22Rv1 (cell line): ENCODE data around the gene RANBP1.

Experiments used
- ZFX ChIP-seq: fragments of 450-650 bp; IDR thresholded peaks from 2 replicates; pipeline ENCODE4 v1.6.1; 2017; ENCODE audit warnings: antibody characterized with exemption, borderline replicate concordance
- TF ChIP-seq, protein P1 (sequence below): fragments of 450-650 bp; IDR thresholded peaks from 2 replicates; pipeline ENCODE4 v1.5.1; 2017; ENCODE audit warnings: mild to moderate bottlenecking

DNA sequence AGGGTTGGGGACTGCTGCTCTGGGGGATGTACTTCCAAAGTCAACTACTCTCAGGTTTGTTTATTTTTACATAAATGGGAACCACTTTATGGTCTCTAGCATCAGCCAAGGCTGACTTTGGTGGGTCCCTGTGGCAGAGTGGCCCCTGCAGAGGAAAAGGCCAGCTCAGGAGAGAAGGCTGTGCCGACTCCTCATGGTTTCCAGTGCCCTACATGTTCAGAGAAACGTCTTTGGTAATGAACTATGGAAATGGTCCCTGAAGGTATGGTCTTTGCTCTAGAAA lies 12.7 kb downstream of the RANBP1 start:
- TF ChIP-seq, protein P1, sequence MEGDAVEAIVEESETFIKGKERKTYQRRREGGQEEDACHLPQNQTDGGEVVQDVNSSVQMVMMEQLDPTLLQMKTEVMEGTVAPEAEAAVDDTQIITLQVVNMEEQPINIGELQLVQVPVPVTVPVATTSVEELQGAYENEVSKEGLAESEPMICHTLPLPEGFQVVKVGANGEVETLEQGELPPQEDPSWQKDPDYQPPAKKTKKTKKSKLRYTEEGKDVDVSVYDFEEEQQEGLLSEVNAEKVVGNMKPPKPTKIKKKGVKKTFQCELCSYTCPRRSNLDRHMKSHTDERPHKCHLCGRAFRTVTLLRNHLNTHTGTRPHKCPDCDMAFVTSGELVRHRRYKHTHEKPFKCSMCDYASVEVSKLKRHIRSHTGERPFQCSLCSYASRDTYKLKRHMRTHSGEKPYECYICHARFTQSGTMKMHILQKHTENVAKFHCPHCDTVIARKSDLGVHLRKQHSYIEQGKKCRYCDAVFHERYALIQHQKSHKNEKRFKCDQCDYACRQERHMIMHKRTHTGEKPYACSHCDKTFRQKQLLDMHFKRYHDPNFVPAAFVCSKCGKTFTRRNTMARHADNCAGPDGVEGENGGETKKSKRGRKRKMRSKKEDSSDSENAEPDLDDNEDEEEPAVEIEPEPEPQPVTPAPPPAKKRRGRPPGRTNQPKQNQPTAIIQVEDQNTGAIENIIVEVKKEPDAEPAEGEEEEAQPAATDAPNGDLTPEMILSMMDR: no peak
- no peak for TF ChIP-seq ZFX
